ENCODE data around the gene PPM1L. TPM values are rescaled to one million over a fixed set of nuclear protein-coding genes. Genes with fewer than 3 reads are reported as not detected.
"Not testable (repeated sequence)": the region's sequence is repeated elsewhere in the genome, so short reads cannot be mapped to it uniquely, and the experiment has no call there.

The PPM1L gene
- polyA plus RNA-seq, 1 experiment, result 0.66 TPM

DNA sequence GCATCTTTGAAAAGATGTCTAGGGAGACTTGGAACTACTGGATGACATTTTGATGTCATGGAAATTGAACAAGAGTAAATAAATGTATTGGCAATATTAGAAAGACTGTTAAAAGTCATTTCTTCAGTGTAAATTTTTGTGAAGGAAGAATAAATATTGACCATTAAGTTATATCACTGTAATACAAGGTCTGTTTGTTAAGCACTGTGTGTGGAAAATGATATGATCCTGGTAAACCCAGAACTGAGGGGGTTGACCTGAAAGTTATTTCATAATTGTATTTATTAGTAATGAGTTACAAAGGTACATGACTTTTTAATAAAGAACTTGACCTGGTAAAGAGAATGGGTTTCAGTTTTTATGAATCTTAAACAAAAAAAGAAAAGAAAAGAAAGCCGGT is 242.6 kb downstream of the PPM1L start:
- TF ChIP-seq, protein P1, sequence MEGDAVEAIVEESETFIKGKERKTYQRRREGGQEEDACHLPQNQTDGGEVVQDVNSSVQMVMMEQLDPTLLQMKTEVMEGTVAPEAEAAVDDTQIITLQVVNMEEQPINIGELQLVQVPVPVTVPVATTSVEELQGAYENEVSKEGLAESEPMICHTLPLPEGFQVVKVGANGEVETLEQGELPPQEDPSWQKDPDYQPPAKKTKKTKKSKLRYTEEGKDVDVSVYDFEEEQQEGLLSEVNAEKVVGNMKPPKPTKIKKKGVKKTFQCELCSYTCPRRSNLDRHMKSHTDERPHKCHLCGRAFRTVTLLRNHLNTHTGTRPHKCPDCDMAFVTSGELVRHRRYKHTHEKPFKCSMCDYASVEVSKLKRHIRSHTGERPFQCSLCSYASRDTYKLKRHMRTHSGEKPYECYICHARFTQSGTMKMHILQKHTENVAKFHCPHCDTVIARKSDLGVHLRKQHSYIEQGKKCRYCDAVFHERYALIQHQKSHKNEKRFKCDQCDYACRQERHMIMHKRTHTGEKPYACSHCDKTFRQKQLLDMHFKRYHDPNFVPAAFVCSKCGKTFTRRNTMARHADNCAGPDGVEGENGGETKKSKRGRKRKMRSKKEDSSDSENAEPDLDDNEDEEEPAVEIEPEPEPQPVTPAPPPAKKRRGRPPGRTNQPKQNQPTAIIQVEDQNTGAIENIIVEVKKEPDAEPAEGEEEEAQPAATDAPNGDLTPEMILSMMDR (IDR thresholded peaks at IDR 0.05; ENCODE audit: insufficient read depth, low read depth, low read length), result no peak
- Histone ChIP-seq H3K4me3 (ENCODE audit: low read depth, low read length) (no peak overlapping the region), H3K36me3 (ENCODE audit: control insufficient read depth, insufficient read depth, low read length) (no peaks in the 10 kb centered on the region), H3K27me3 (ENCODE audit: control insufficient read depth, insufficient read depth, low read length) (no peaks in the 10 kb centered on the region)
- no peak for DNase-seq (ENCODE audit: low read depth)
- ChIA-PET CTCF (no interaction called here), POLR2A (no interaction called here)

DNA sequence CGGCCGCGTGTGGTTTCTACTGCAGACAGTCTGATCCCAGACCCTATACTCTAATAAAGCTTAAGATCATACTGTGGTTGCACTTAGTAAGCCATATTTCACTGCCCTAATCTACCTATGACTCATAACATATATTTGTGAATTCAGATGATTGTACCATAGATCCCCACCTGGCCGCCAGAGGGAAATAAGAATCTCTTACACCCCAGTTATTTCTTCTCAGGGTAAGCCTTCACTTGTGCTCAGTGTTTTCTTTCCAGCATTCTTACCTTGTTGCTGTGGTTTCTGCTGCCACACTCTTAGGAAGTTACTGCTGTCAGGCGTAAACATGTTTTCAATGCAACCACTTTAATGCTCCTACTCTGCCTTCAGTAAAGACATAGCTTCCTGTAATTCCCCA is 243.2 kb downstream of the PPM1L start:
- ChIA-PET CTCF (no interaction called here), POLR2A (no interaction called here)
- Histone ChIP-seq H3K27me3 (ENCODE audit: control insufficient read depth, insufficient read depth, low read length) (no peaks in the 10 kb centered on the region), H3K4me3 (ENCODE audit: low read depth, low read length) (no peak overlapping the region), H3K36me3 (ENCODE audit: control insufficient read depth, insufficient read depth, low read length) (no peaks in the 10 kb centered on the region)
- DNase-seq (ENCODE audit: low read depth), result no peak
- TF ChIP-seq, protein P1 (IDR thresholded peaks at IDR 0.05; ENCODE audit: insufficient read depth, low read depth, low read length), result no peak

DNA sequence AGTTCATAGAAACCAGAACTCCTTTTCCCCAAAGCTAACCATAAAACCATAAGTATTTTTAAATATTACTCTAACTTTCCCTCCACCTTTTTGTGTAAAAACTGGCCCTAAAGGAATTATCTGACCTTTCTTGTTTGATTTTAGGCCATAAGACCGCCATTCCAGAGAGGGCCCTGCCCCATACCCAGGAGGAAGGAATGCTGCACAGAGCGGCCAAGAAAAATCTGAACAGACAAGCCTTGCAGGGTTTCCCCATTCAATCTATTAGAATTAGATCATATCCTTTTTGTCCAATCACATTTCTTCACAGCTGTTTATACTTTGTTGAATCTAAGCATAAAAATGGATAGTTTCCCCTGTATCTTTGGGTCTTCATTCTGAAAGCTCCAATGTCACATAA is 252.1 kb downstream of the PPM1L start:
- Histone ChIP-seq H3K36me3 (ENCODE audit: control insufficient read depth, insufficient read depth, low read length) (no peaks in the 10 kb centered on the region), H3K4me3 (ENCODE audit: low read depth, low read length) (no peak overlapping the region), H3K27me3 (ENCODE audit: control insufficient read depth, insufficient read depth, low read length) (no peaks in the 10 kb centered on the region)
- DNase-seq (ENCODE audit: low read depth), result no peak
- ChIA-PET CTCF (interaction anchor here (1.2 kb wide), 1 partner anchor 15 kb away, joined by 3 read pairs; no protein-coding TSS in a partner anchor), POLR2A (no interaction called here)
- TF ChIP-seq, protein P1 (IDR thresholded peaks at IDR 0.05; ENCODE audit: insufficient read depth, low read depth, low read length), result no peak

DNA sequence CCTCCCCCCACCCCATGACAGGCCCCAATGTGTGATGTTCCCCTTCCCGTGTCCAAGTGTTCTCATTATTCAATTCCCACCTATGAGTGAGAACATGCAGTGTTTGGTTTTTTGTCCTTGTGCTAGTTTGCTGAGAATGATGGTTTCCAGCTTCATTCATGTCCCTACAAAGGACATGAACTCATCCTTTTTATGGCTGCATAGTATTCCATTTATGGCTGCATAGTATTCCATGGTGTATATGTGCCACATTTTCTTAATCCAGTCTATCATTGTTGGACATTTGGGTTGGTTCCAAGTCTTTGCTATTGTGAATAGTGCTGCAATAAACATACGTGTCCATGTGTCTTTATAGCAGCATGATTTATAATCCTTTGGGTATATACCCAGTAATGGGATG is 254.1 kb downstream of the PPM1L start:
- H3K36me3 ChIP-seq (ENCODE audit: control insufficient read depth, insufficient read depth, low read length); H3K27me3 ChIP-seq (ENCODE audit: control insufficient read depth, insufficient read depth, low read length); H3K4me3 ChIP-seq (ENCODE audit: low read depth, low read length); DNase-seq (ENCODE audit: low read depth); POLR2A ChIA-PET; CTCF ChIA-PET: not testable (repeated sequence)

DNA sequence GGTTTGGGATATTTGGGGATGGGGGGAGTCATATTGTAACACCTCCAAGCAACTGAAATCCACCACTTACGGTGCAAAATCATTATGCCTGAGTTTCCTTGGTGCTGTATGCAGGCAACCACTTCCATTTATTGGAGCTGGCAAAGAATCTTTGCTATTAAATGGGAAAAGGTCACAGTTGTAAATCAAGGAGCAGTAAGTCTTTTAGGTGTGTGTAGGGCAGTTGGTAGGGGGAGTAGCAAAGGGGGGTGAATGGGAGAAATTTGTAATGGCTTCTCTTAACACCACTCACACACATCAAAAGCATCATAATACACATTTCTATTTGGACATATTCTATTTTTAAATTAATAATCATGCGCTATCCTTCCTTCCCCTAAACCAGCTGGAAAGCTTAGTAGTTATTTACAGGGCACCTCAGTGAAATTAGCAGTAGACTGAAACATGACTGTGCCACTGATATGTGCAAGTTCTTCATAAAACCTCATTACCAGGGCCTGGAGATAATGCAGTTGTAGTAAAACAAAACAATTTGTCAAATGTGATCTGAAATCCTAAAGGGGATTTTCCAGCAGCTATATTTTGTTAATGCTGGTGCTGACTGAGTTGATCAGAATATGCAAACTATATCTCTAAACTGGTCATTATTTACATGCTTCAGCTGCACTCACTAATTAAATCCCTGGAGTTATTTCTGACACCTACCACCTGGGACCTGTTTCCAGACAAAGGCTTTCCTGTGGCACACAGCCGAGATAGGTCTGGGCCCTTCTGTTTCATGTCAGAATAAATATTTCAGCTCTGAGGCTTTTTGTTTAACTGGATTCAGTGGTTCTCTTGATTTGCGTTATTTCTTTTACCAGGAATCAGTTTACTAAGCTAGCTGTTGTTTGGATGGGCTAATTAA is 259.1 kb downstream of the PPM1L start:
- CTCF ChIA-PET, result interaction anchor here (0.6 kb wide), 1 partner anchor 13 kb away, joined by 3 read pairs; no protein-coding TSS in a partner anchor
- POLR2A ChIA-PET, result no interaction called here
- DNase-seq (ENCODE audit: low read depth), result no peak
- Histone ChIP-seq H3K4me3 (ENCODE audit: low read depth, low read length) (no peak overlapping the region), H3K36me3 (ENCODE audit: control insufficient read depth, insufficient read depth, low read length) (no peaks in the 10 kb centered on the region), H3K27me3 (ENCODE audit: control insufficient read depth, insufficient read depth, low read length) (no peaks in the 10 kb centered on the region)
- TF ChIP-seq, protein P1 (IDR thresholded peaks at IDR 0.05; ENCODE audit: insufficient read depth, low read depth, low read length), result no peak
